K562 (cell line): Measurements from ENCODE around the gene CEACAM21. TPM values are rescaled to one million over a fixed set of nuclear protein-coding genes. Genes with fewer than 3 reads are reported as not detected.

Experiments used
- ATAC-seq: fragments of 200-7000 bp; cut with Tn5 transposase; 3 replicates; pipeline ENCODE4 v1.9.1; 2020; ENCODE audit warnings: moderate library complexity
- BruUV-seq: library from RNA; stranded (reverse); fragments of 400-500 nt; replicated peaks from 2 replicates; lab custom pipeline; 2021; lab: Mats Ljungman, UMichigan
- CTCF ChIA-PET: fragments of 300-600 bp; formaldehyde crosslinking; extraction: SDS; loops from one replicate; lab custom pipeline; 2021; ENCODE audit warnings: low intra/inter-chr PET ratio; lab: Yijun Ruan, JAX
- POLR2A ChIA-PET: fragments of 300-600, 350-650 bp; sonication (Branson Sonifier 250); formaldehyde crosslinking; extraction: SDS; loops from one replicate; lab custom pipeline; 2021; ENCODE audit warnings: antibody characterized with exemption, inconsistent platforms; lab: Yijun Ruan, JAX
- DNase-seq, 4 experiments: peaks; one replicate each; pipeline versions ENCODE4 v3.0.0 to v3.0.0-alpha.2; 2011 to 2018; ENCODE audit warnings: low spot score in 3 of 4, mixed read lengths in 3 of 4; ENCODE audit errors: extremely low read depth in 1 of 4
- FAIRE-seq: peaks from 2 replicates; lab custom pipeline; 2011; peaks lifted over from hg19 to GRCh38; lab: Jason Lieb, UNC
- H2AFZ ChIP-seq: 2 replicates; pipeline ENCODE4 v1.6.0; 2011; ENCODE audit warnings: low read depth, low read length, control low read depth, inconsistent platforms
- H3K27ac ChIP-seq: fragments of 200-600 bp; 3 replicates; pipeline ENCODE4 v1.8.0; 2011; ENCODE audit warnings: low read depth, mild to moderate bottlenecking, control low read depth, inconsistent platforms, low read length, moderate library complexity, mixed read lengths; ENCODE audit errors: extremely low read depth
- H3K27me3 ChIP-seq, 2 experiments: fragments of 300-600 bp in 1 of 2; 2 replicates in 1 of 2; 3 replicates in 1 of 2; pipeline versions ENCODE4 v1.6.0 to v1.8.0; 2011; ENCODE audit warnings: inconsistent platforms in 2 of 2, low read length in 2 of 2, mild to moderate bottlenecking in 1 of 2, mixed read lengths in 1 of 2, moderate library complexity in 1 of 2; ENCODE audit not compliant: control insufficient read depth in 2 of 2, insufficient read depth in 2 of 2
- H3K36me3 ChIP-seq: fragments of 300-600 bp; 3 replicates; pipeline ENCODE4 v1.8.0; 2011; ENCODE audit warnings: mild to moderate bottlenecking, low read length, inconsistent platforms; ENCODE audit not compliant: control insufficient read depth, insufficient read depth
- H3K4me1 ChIP-seq, 2 experiments: fragments of 200-600 bp in 1 of 2; replicated peaks in 1 of 2; 2 replicates in 1 of 2; 3 replicates in 1 of 2; pipeline versions ENCODE4 v1.5.1 to v1.8.0; 2011; ENCODE audit warnings: inconsistent platforms in 2 of 2, low read length in 2 of 2, mild to moderate bottlenecking in 1 of 2, mixed read lengths in 1 of 2, moderate library complexity in 1 of 2; ENCODE audit not compliant: control insufficient read depth in 2 of 2, insufficient read depth in 2 of 2
- H3K4me2 ChIP-seq: 2 replicates; pipeline ENCODE4 v1.6.1; 2011; ENCODE audit warnings: low read length, control low read depth, inconsistent platforms, mixed read lengths; ENCODE audit not compliant: insufficient read depth
- H3K4me3 ChIP-seq: fragments of 200-600 bp; sonication (generic), shearing (Covaris generic); 2 replicates; pipeline ENCODE4 v1.5.1; 2016; ENCODE audit warnings: control low read depth, inconsistent platforms
- H3K79me2 ChIP-seq: fragments of 200-600 bp; 3 replicates; pipeline ENCODE4 v1.8.0; 2011; ENCODE audit warnings: low read length, inconsistent platforms; ENCODE audit not compliant: control insufficient read depth, insufficient read depth
- H3K9ac ChIP-seq, 2 experiments: 2 replicates each; pipeline versions ENCODE4 v1.6.0 to v1.6.1; 2011; ENCODE audit warnings: low read depth in 2 of 2, low read length in 2 of 2, control low read depth in 1 of 2, inconsistent platforms in 1 of 2, mild to moderate bottlenecking in 1 of 2, mixed read lengths in 1 of 2; ENCODE audit not compliant: insufficient read depth in 1 of 2
- H3K9me1 ChIP-seq: one replicate; pipeline ENCODE4 v1.6.0; 2011; ENCODE audit warnings: inconsistent platforms, mild to moderate bottlenecking, low read length, moderate library complexity; ENCODE audit not compliant: control insufficient read depth, insufficient read depth
- H3K9me3 ChIP-seq: replicated peaks from 2 replicates; pipeline ENCODE4 v1.5.1; 2011; ENCODE audit warnings: low read depth, low read length, inconsistent platforms; ENCODE audit not compliant: control insufficient read depth, insufficient read depth
- H4K20me1 ChIP-seq: replicated peaks from 2 replicates; pipeline ENCODE4 v1.6.1; 2011; ENCODE audit warnings: low read length, inconsistent platforms, mixed read lengths; ENCODE audit not compliant: control insufficient read depth, insufficient read depth
- C11orf30 ChIP-seq: fragments of 450-650 bp; IDR thresholded peaks from 2 replicates; pipeline ENCODE4 v1.6.1; 2016; ENCODE audit warnings: low read depth, mild to moderate bottlenecking
- FOXO4 ChIP-seq: fragments of 450-650 bp; formaldehyde crosslinking; IDR thresholded peaks from 2 replicates; pipeline ENCODE4 v1.4.0; 2020; ENCODE audit warnings: mild to moderate bottlenecking, moderate library complexity
- MAFG ChIP-seq: fragments of 450-650 bp; conservative IDR thresholded peaks from 2 replicates; pipeline ENCODE4 v1.6.1; 2016; ENCODE audit warnings: missing genetic modification characterization, missing compliant biosample characterization
- MAFK ChIP-seq: IDR thresholded peaks from 2 replicates; pipeline ENCODE4 v1.6.1; 2011; ENCODE audit warnings: low read length, improper control_type of control experiment
- RAD21 ChIP-seq, 2 experiments: fragments of 250-450 bp in 1 of 2; fragments of 450-650 bp in 1 of 2; sonication (Bioruptor Pico) in 1 of 2; formaldehyde crosslinking in 1 of 2; IDR thresholded peaks in 1 of 2; conservative IDR thresholded peaks in 1 of 2; 2 replicates each; pipeline versions ENCODE4 v1.4.0 to v1.8.0; 2020 to 2022; ENCODE audit warnings: mild to moderate bottlenecking in 2 of 2, moderate library complexity in 1 of 2
- SREBF1 ChIP-seq: fragments of 150-350 bp; IDR thresholded peaks from 2 replicates; pipeline ENCODE4 v1.6.1; 2014; ENCODE audit warnings: antibody characterized with exemption, low read depth, low read length, borderline replicate concordance
- WGBS: fragments of 100-300 bp; shearing (Covaris generic); methylation state at CpG from one replicate; pipeline ENCODE4 v1.1.6; 2016; ENCODE audit warnings: low coverage, mixed read lengths; ENCODE audit not compliant: insufficient coverage; ENCODE audit errors: missing lambda C conversion rate; 5-methylcytosine and 5-hydroxymethylcytosine counted together
- in situ Hi-C: fragments of 300-500 bp; cut with MboI; formaldehyde crosslinking; loops from 4 replicates; pipeline ENCODE4 v1.15.0; 2018; ENCODE audit warnings: inconsistent platforms, mixed read lengths
- intact Hi-C: fragments of 100-400 bp; cut with micrococcal nuclease; formaldehyde crosslinking; loops from 2 replicates; pipeline ENCODE4 v1.14.2; 2022
- polyA plus RNA-seq, 8 experiments: library from polyadenylated mRNA; depleted of rRNA in 4 of 8; stranded (reverse) in 5 of 8; unstranded in 3 of 8; fragments of >200 nt; fragmentation: Nextera tagmentation in 2 of 8; fragmentation: Illumina TruSeq in 1 of 8; extraction: Ambion mirVana in 2 of 8; extraction: Trizol in 1 of 8; gene quantifications; 2 replicates each; pipeline versions ENCODE4 v1.2.1 to v1.2.3, GENCODE V29; 2011 to 2014; ENCODE audit warnings: inconsistent platforms in 1 of 8, missing spikeins in 1 of 8
- total RNA-seq, 7 experiments: library from RNA; depleted of rRNA in 6 of 7; stranded (reverse); fragments of >200 nt in 6 of 7; fragmentation: Illumina TruSeq in 2 of 7; extraction: Trizol in 2 of 7; gene quantifications; 2 replicates each; pipeline versions ENCODE4 v1.2.1 to v1.2.3, GENCODE V29; 2011 to 2021; ENCODE audit warnings: low replicate concordance in 1 of 7
- TF ChIP-seq, protein P1 (sequence below), 2 experiments: fragments of 450-650 bp; formaldehyde crosslinking in 1 of 2; IDR thresholded peaks; 2 replicates each; pipeline versions ENCODE4 v1.4.0 to v1.6.1; 2014 to 2020; ENCODE audit warnings: mild to moderate bottlenecking in 2 of 2, borderline replicate concordance in 1 of 2, low read depth in 1 of 2
- TF ChIP-seq, protein P2 (sequence below): IDR thresholded peaks from 2 replicates; pipeline ENCODE4 v1.6.1; 2011; ENCODE audit warnings: borderline replicate concordance, low read depth, mild to moderate bottlenecking, moderate library complexity, low read length; ENCODE audit not compliant: insufficient read depth, poor library complexity, severe bottlenecking

CEACAM21 gene
- total and polyA plus RNA-seq, 9 of the 15 experiments (the other 6 are each of a cell fraction or from before 2014, with no cell fraction given) = 0.06 to 0.40 (median 0.18) TPM; not detected in 1

DNA sequence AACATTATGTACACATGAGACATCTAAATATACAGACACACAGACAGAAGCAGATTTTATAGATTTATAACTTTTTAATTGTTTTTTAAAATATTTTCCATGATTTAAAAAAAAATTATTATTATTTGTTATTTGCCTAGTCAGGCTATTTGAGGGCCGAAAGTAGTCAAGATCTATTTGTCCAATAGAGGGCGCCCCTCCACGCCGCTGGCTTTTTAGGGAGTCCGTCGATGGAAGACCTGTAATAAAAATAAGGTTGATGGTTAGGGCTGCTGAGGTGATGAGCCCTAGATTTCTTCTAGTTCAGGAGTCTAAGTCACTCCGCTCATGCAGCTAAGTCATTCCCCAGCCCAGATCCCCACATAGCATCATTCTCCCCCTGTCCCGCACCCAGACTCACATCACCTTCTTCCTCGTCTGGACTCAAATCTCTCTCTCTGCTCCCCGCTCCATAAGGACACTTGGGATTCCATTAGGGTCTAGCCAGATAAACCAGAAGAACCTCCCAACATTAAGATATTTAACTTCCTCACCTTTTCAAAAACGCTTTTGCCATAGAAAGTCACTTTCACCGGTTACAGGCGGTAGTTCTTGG is 33.9 kb upstream of the CEACAM21 start:
- CTCF ChIA-PET = interaction anchor here (0.6 to 1.8 kb wide), 8 partner anchors 27 to 1523 kb away, joined by 3 to 10 read pairs (median 4); no protein-coding TSS in a partner anchor
- H3K4me2 ChIP-seq = no peak overlapping the region
- intact Hi-C loops = loop anchor here (1.0 kb wide), 1 partner anchor 21 kb away; no protein-coding TSS in a partner anchor
- H3K4me1 ChIP-seq = peaks cover 0 to 3% of the 10 kb centered on the region in 2 experiments; a peak in 2 of 5 replicates
- H2AFZ ChIP-seq = peak overlapping the region; percentile 47
- no peaks in the 10 kb centered on the region for H3K9me3 ChIP-seq
- no peak overlapping the region for H3K9ac ChIP-seq
- no peaks in the 10 kb centered on the region for H4K20me1 ChIP-seq
- H3K79me2 ChIP-seq = no peaks in the 10 kb centered on the region
- H3K4me3 ChIP-seq = no peak overlapping the region
- peak; percentile 26 for FAIRE-seq
- peaks cover 2 to 11% of the 10 kb centered on the region in 2 experiments; a peak in 2 of 5 replicates for H3K27me3 ChIP-seq
- no peaks in the 10 kb centered on the region for H3K9me1 ChIP-seq
- no peaks in the 10 kb centered on the region for H3K36me3 ChIP-seq
- no peak overlapping the region for H3K27ac ChIP-seq
- POLR2A ChIA-PET = interaction anchor here (0.6 kb wide), 1 partner anchor 1485 kb away, joined by 4 read pairs; no protein-coding TSS in a partner anchor
- ATAC-seq = peak; percentile 69
- peak; percentile 44 to 76 (median 48) for DNase-seq
- in situ Hi-C loops = no loop called here
- WGBS = 24% methylated on average over 13 of the region's 13 CpGs
- BruUV-seq = no TSS peak
- TF ChIP-seq MAFK = peak; percentile 63; the same call in 1 of the 2 replicates
- peak; percentile 39 to 45 for TF ChIP-seq RAD21 (CRISPR knock-in tag; conservative IDR thresholded peaks at IDR 0.05 in 1 of 2, IDR thresholded peaks at IDR 0.05 in 1 of 2)
- peak; percentile 61 for TF ChIP-seq MAFG
- peak; percentile 82 for TF ChIP-seq C11orf30
- TF ChIP-seq SREBF1 = no peak
- TF ChIP-seq FOXO4 = no peak
- TF ChIP-seq, protein P1, sequence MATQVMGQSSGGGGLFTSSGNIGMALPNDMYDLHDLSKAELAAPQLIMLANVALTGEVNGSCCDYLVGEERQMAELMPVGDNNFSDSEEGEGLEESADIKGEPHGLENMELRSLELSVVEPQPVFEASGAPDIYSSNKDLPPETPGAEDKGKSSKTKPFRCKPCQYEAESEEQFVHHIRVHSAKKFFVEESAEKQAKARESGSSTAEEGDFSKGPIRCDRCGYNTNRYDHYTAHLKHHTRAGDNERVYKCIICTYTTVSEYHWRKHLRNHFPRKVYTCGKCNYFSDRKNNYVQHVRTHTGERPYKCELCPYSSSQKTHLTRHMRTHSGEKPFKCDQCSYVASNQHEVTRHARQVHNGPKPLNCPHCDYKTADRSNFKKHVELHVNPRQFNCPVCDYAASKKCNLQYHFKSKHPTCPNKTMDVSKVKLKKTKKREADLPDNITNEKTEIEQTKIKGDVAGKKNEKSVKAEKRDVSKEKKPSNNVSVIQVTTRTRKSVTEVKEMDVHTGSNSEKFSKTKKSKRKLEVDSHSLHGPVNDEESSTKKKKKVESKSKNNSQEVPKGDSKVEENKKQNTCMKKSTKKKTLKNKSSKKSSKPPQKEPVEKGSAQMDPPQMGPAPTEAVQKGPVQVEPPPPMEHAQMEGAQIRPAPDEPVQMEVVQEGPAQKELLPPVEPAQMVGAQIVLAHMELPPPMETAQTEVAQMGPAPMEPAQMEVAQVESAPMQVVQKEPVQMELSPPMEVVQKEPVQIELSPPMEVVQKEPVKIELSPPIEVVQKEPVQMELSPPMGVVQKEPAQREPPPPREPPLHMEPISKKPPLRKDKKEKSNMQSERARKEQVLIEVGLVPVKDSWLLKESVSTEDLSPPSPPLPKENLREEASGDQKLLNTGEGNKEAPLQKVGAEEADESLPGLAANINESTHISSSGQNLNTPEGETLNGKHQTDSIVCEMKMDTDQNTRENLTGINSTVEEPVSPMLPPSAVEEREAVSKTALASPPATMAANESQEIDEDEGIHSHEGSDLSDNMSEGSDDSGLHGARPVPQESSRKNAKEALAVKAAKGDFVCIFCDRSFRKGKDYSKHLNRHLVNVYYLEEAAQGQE (IDR thresholded peaks at IDR 0.05; ENCODE audit: borderline replicate concordance) = peak; percentile 31; the same call in 1 of the 2 replicates
- TF ChIP-seq, protein P1 (CRISPR knock-in tag; IDR thresholded peaks at IDR 0.05; ENCODE audit: low read depth) = no peak
- TF ChIP-seq, protein P2, sequence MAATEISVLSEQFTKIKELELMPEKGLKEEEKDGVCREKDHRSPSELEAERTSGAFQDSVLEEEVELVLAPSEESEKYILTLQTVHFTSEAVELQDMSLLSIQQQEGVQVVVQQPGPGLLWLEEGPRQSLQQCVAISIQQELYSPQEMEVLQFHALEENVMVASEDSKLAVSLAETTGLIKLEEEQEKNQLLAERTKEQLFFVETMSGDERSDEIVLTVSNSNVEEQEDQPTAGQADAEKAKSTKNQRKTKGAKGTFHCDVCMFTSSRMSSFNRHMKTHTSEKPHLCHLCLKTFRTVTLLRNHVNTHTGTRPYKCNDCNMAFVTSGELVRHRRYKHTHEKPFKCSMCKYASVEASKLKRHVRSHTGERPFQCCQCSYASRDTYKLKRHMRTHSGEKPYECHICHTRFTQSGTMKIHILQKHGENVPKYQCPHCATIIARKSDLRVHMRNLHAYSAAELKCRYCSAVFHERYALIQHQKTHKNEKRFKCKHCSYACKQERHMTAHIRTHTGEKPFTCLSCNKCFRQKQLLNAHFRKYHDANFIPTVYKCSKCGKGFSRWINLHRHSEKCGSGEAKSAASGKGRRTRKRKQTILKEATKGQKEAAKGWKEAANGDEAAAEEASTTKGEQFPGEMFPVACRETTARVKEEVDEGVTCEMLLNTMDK = peak; percentile 18
